ENCODE measurements around the gene KCNK3.

Gene KCNK3

GRCh38 chr2:26666671-26667070 lies 25.9 kb upstream of the KCNK3 start:
- Histone ChIP-seq H3K27me3 (ENCODE audit: insufficient read depth, low read length) (peaks cover 20% of the 10 kb centered on the region), H3K27ac (ENCODE audit: low read depth, low read length) (no peak overlapping the region), H3K36me3 (ENCODE audit: insufficient read depth, low read length) (no peaks in the 10 kb centered on the region), H3K4me1 (ENCODE audit: control insufficient read depth, insufficient read depth, low read length, unreplicated experiment) (peaks cover 20% of the 10 kb centered on the region), H3K4me3 (ENCODE audit: low read depth, low read length) (no peak overlapping the region), H2AFZ (ENCODE audit: low read length, unreplicated experiment) (no peak overlapping the region), H3K79me2 (ENCODE audit: control insufficient read depth, insufficient read depth, low read length, unreplicated experiment) (no peaks in the 10 kb centered on the region)

- Histone ChIP-seq H3K79me2 (ENCODE audit: control insufficient read depth, insufficient read depth, low read length, unreplicated experiment) (no peaks in the 10 kb centered on the region), H3K4me3 (ENCODE audit: low read depth, low read length) (no peak overlapping the region), H2AFZ (ENCODE audit: low read length, unreplicated experiment) (no peak overlapping the region), H3K4me1 (ENCODE audit: control insufficient read depth, insufficient read depth, low read length, unreplicated experiment) (peaks cover 20% of the 10 kb centered on the region), H3K27ac (ENCODE audit: low read depth, low read length) (no peak overlapping the region), H3K36me3 (ENCODE audit: insufficient read depth, low read length) (no peaks in the 10 kb centered on the region), H3K27me3 (ENCODE audit: insufficient read depth, low read length) (peaks cover 22% of the 10 kb centered on the region)
Observed at GRCh38 chr2:26668041-26668440, 24.5 kb upstream of the KCNK3 start.

GRCh38 chr2:26668856-26669750 lies 23.4 kb upstream of the KCNK3 start:
- Histone ChIP-seq H3K4me3 (ENCODE audit: low read depth, low read length) (no peak overlapping the region), H3K36me3 (ENCODE audit: insufficient read depth, low read length) (no peaks in the 10 kb centered on the region), H3K27me3 (ENCODE audit: insufficient read depth, low read length) (peaks cover 13% of the 10 kb centered on the region)

GRCh38 chr2:26670171-26670570 lies 22.4 kb upstream of the KCNK3 start:
- Histone ChIP-seq H2AFZ (ENCODE audit: low read length, unreplicated experiment) (no peak overlapping the region), H3K36me3 (ENCODE audit: insufficient read depth, low read length) (no peaks in the 10 kb centered on the region), H3K27ac (ENCODE audit: low read depth, low read length) (no peak overlapping the region), H3K4me3 (ENCODE audit: low read depth, low read length) (no peak overlapping the region), H3K27me3 (ENCODE audit: insufficient read depth, low read length) (0 out of 2 replicates have a peak, but pooled peaks cover 8% of the 10 kb centered on the region), H3K4me1 (ENCODE audit: control insufficient read depth, insufficient read depth, low read length, unreplicated experiment) (peaks cover 20% of the 10 kb centered on the region), H3K79me2 (ENCODE audit: control insufficient read depth, insufficient read depth, low read length, unreplicated experiment) (no peaks in the 10 kb centered on the region)

More at GRCh38 chr2:26668856-26669750, 23.4 kb upstream of the KCNK3 start:
- no peak overlapping the region for H3K27ac ChIP-seq (ENCODE audit: low read depth, low read length)
- no peak overlapping the region for H2AFZ ChIP-seq (ENCODE audit: low read length, unreplicated experiment)
- H3K4me1 ChIP-seq (ENCODE audit: control insufficient read depth, insufficient read depth, low read length, unreplicated experiment) = peaks cover 20% of the 10 kb centered on the region
- H3K79me2 ChIP-seq (ENCODE audit: control insufficient read depth, insufficient read depth, low read length, unreplicated experiment) = no peaks in the 10 kb centered on the region

GRCh38 chr2:26670931-26671460 lies 21.5 kb upstream of the KCNK3 start:
- Histone ChIP-seq H2AFZ (ENCODE audit: low read length, unreplicated experiment) (no peak overlapping the region), H3K4me1 (ENCODE audit: control insufficient read depth, insufficient read depth, low read length, unreplicated experiment) (peaks cover 20% of the 10 kb centered on the region), H3K4me3 (ENCODE audit: low read depth, low read length) (no peak overlapping the region), H3K27ac (ENCODE audit: low read depth, low read length) (no peak overlapping the region), H3K79me2 (ENCODE audit: control insufficient read depth, insufficient read depth, low read length, unreplicated experiment) (no peaks in the 10 kb centered on the region), H3K27me3 (ENCODE audit: insufficient read depth, low read length) (0 out of 2 replicates have a peak, but pooled peaks cover 4% of the 10 kb centered on the region), H3K36me3 (ENCODE audit: insufficient read depth, low read length) (no peaks in the 10 kb centered on the region)

GRCh38 chr2:26671691-26672090 lies 20.8 kb upstream of the KCNK3 start:
- H3K4me1 ChIP-seq (ENCODE audit: control insufficient read depth, insufficient read depth, low read length, unreplicated experiment) = peaks cover 20% of the 10 kb centered on the region

GRCh38 chr2:26672112-26672817 lies 20.3 kb upstream of the KCNK3 start:
- no peaks in the 10 kb centered on the region for H3K79me2 ChIP-seq (ENCODE audit: control insufficient read depth, insufficient read depth, low read length, unreplicated experiment)
- H2AFZ ChIP-seq (ENCODE audit: low read length, unreplicated experiment) = no peak overlapping the region
- H3K4me1 ChIP-seq (ENCODE audit: control insufficient read depth, insufficient read depth, low read length, unreplicated experiment) = peaks cover 20% of the 10 kb centered on the region
- H3K27me3 ChIP-seq (ENCODE audit: insufficient read depth, low read length) = 0 out of 2 replicates have a peak, but pooled peaks cover 4% of the 10 kb centered on the region
- no peak overlapping the region for H3K27ac ChIP-seq (ENCODE audit: low read depth, low read length)
- H3K4me3 ChIP-seq (ENCODE audit: low read depth, low read length) = no peak overlapping the region
- no peaks in the 10 kb centered on the region for H3K36me3 ChIP-seq (ENCODE audit: insufficient read depth, low read length)

More at GRCh38 chr2:26671691-26672090, 20.8 kb upstream of the KCNK3 start:
- H2AFZ ChIP-seq (ENCODE audit: low read length, unreplicated experiment) = no peak overlapping the region
- no peaks in the 10 kb centered on the region for H3K79me2 ChIP-seq (ENCODE audit: control insufficient read depth, insufficient read depth, low read length, unreplicated experiment)
- no peak overlapping the region for H3K27ac ChIP-seq (ENCODE audit: low read depth, low read length)
- H3K27me3 ChIP-seq (ENCODE audit: insufficient read depth, low read length) = 0 out of 2 replicates have a peak, but pooled peaks cover 4% of the 10 kb centered on the region
- H3K36me3 ChIP-seq (ENCODE audit: insufficient read depth, low read length) = no peaks in the 10 kb centered on the region
- H3K4me3 ChIP-seq (ENCODE audit: low read depth, low read length) = no peak overlapping the region

- H3K27ac ChIP-seq (ENCODE audit: low read depth, low read length) = no peak overlapping the region
- H3K4me3 ChIP-seq (ENCODE audit: low read depth, low read length) = no peak overlapping the region
- H3K27me3 ChIP-seq (ENCODE audit: insufficient read depth, low read length) = 0 out of 2 replicates have a peak, but pooled peaks cover 4% of the 10 kb centered on the region
- H2AFZ ChIP-seq (ENCODE audit: low read length, unreplicated experiment) = no peak overlapping the region
- H3K4me1 ChIP-seq (ENCODE audit: control insufficient read depth, insufficient read depth, low read length, unreplicated experiment) = peaks cover 24% of the 10 kb centered on the region
- no peaks in the 10 kb centered on the region for H3K79me2 ChIP-seq (ENCODE audit: control insufficient read depth, insufficient read depth, low read length, unreplicated experiment)
- H3K36me3 ChIP-seq (ENCODE audit: insufficient read depth, low read length) = no peaks in the 10 kb centered on the region
Observed at GRCh38 chr2:26672818-26673393, 19.6 kb upstream of the KCNK3 start.

- Histone ChIP-seq H3K4me1 (ENCODE audit: control insufficient read depth, insufficient read depth, low read length, unreplicated experiment) (peaks cover 26% of the 10 kb centered on the region), H3K27ac (ENCODE audit: low read depth, low read length) (no peak overlapping the region), H2AFZ (ENCODE audit: low read length, unreplicated experiment) (no peak overlapping the region), H3K36me3 (ENCODE audit: insufficient read depth, low read length) (no peaks in the 10 kb centered on the region), H3K4me3 (ENCODE audit: low read depth, low read length) (no peak overlapping the region), H3K27me3 (ENCODE audit: insufficient read depth, low read length) (peaks cover 6% of the 10 kb centered on the region; the same call in 1 of the 2 replicates), H3K79me2 (ENCODE audit: control insufficient read depth, insufficient read depth, low read length, unreplicated experiment) (no peaks in the 10 kb centered on the region)
Observed at GRCh38 chr2:26674002-26674751, 18.3 kb upstream of the KCNK3 start.

GRCh38 chr2:26674771-26675170 lies 17.8 kb upstream of the KCNK3 start:
- no peaks in the 10 kb centered on the region for H3K36me3 ChIP-seq (ENCODE audit: insufficient read depth, low read length)
- no peak overlapping the region for H3K27ac ChIP-seq (ENCODE audit: low read depth, low read length)
- H3K4me1 ChIP-seq (ENCODE audit: control insufficient read depth, insufficient read depth, low read length, unreplicated experiment) = peaks cover 20% of the 10 kb centered on the region
- peaks cover 12% of the 10 kb centered on the region; the same call in 1 of the 2 replicates for H3K27me3 ChIP-seq (ENCODE audit: insufficient read depth, low read length)
- no peak overlapping the region for H2AFZ ChIP-seq (ENCODE audit: low read length, unreplicated experiment)
- no peaks in the 10 kb centered on the region for H3K79me2 ChIP-seq (ENCODE audit: control insufficient read depth, insufficient read depth, low read length, unreplicated experiment)
- no peak overlapping the region for H3K4me3 ChIP-seq (ENCODE audit: low read depth, low read length)

Data from ACC112 (cell line).